NCI-H524 (cell line): ENCODE measurements around the gene ARIH2.

Experiments used
- DNase-seq, 2 experiments: peaks; one replicate each; lab custom pipeline; 2025; lab: John Stamatoyannopoulos, UW

Gene ARIH2

GRCh38 chr3:49020330-49021212 lies 101.9 kb downstream of the ARIH2 start:
- peak in 1 of 2 experiments; percentile 38 for DNase-seq

GRCh38 chr3:49021213-49021812 lies 102.7 kb downstream of the ARIH2 start:
- peak; percentile 95 to 98 for DNase-seq

- DNase-seq = peak; percentile 92 to 98
Observed at GRCh38 chr3:49021813-49022687, 103.4 kb downstream of the ARIH2 start, which contains the start of gene NDUFAF3. TSS of gene NDUFAF3 (plus strand) at chr3:49022121. CDS start at chr3:49022145, 24 bp downstream.

- no peak for DNase-seq
Observed at GRCh38 chr3:49022688-49023171, 104.1 kb downstream of the ARIH2 start.

GRCh38 chr3:49023775-49024174 lies 105.1 kb downstream of the ARIH2 start:
- DNase-seq = no peak

- no peak for DNase-seq
Observed at GRCh38 chr3:49024449-49024848, 105.8 kb downstream of the ARIH2 start.

- no peak for DNase-seq
Observed at GRCh38 chr3:49025005-49025792, 106.6 kb downstream of the ARIH2 start.

- DNase-seq = no peak
Observed at GRCh38 chr3:49025793-49026520, 107.3 kb downstream of the ARIH2 start.

GRCh38 chr3:49026536-49026935 lies 107.9 kb downstream of the ARIH2 start:
- DNase-seq = no peak

- no peak for DNase-seq
Observed at GRCh38 chr3:49027634-49028033, 109.0 kb downstream of the ARIH2 start.

- no peak for DNase-seq
Observed at GRCh38 chr3:49028298-49028672, 109.6 kb downstream of the ARIH2 start.

GRCh38 chr3:49028673-49029562 lies 110.3 kb downstream of the ARIH2 start, which contains the start of gene IMPDH2:
TSS of gene IMPDH2 (minus strand) at chr3:49029398. CDS start at chr3:49029350, 48 bp downstream.
- DNase-seq = peak; percentile 61 to 92

GRCh38 chr3:49029563-49029884 lies 110.9 kb downstream of the ARIH2 start:
- no peak for DNase-seq

- no peak for DNase-seq
Observed at GRCh38 chr3:49030321-49030720, 111.7 kb downstream of the ARIH2 start.

- DNase-seq = no peak
Observed at GRCh38 chr3:49032646-49033304, 114.1 kb downstream of the ARIH2 start.

- DNase-seq = no peak
Observed at GRCh38 chr3:49034650-49035049, 116.0 kb downstream of the ARIH2 start.

GRCh38 chr3:49035281-49035680 lies 116.6 kb downstream of the ARIH2 start:
- DNase-seq = no peak
